Smooth muscle cell (in vitro differentiated cells): ENCODE measurements around the gene MAPK8IP2. TPM values are rescaled to one million over a fixed set of nuclear protein-coding genes. Genes with fewer than 3 reads are reported as not detected.

Experiments used
- DNase-seq: peaks from one replicate; lab custom pipeline; 2025; ENCODE audit not compliant: unreplicated experiment; lab: John Stamatoyannopoulos, UW
- H2AFZ ChIP-seq: fragments of 200-600 bp; sonication (generic); 2 replicates; pipeline ENCODE4 v1.6.0; 2016; ENCODE audit warnings: antibody characterized with exemption, low read depth, mild to moderate bottlenecking
- H3F3A ChIP-seq: fragments of 200-600 bp; sonication (generic); 2 replicates; pipeline ENCODE4 v1.6.0; 2017; ENCODE audit warnings: antibody characterized with exemption, low read depth
- H3K27ac ChIP-seq: fragments of 200-600 bp; sonication (generic); 2 replicates; pipeline ENCODE4 v1.5.1; 2016; ENCODE audit warnings: low read depth, mild to moderate bottlenecking
- H3K27me3 ChIP-seq: fragments of 200-600 bp; sonication (generic); 2 replicates; pipeline ENCODE4 v1.6.1; 2016; ENCODE audit warnings: low read depth, mild to moderate bottlenecking
- H3K36me3 ChIP-seq: fragments of 200-600 bp; sonication (generic); 2 replicates; pipeline ENCODE4 v1.5.1; 2016; ENCODE audit warnings: low read depth
- H3K4me1 ChIP-seq: fragments of 200-600 bp; sonication (generic); 2 replicates; pipeline ENCODE4 v1.5.1; 2016; ENCODE audit warnings: low read depth
- H3K4me2 ChIP-seq: fragments of 200-600 bp; sonication (generic); 2 replicates; pipeline ENCODE4 v1.6.0; 2016; ENCODE audit warnings: mild to moderate bottlenecking
- H3K4me3 ChIP-seq: fragments of 200-600 bp; sonication (generic); 2 replicates; pipeline ENCODE4 v1.5.1; 2016; ENCODE audit warnings: mild to moderate bottlenecking
- H3K79me2 ChIP-seq: fragments of 200-600 bp; sonication (generic); 2 replicates; pipeline ENCODE4 v1.6.0; 2016; ENCODE audit warnings: low read depth, mild to moderate bottlenecking
- H3K9ac ChIP-seq: fragments of 200-600 bp; sonication (generic); 2 replicates; pipeline ENCODE4 v1.6.0; 2016; ENCODE audit warnings: low read depth
- H3K9me3 ChIP-seq: fragments of 200-600 bp; sonication (generic); replicated peaks from 2 replicates; pipeline ENCODE4 v1.5.1; 2016; ENCODE audit warnings: low read depth
- H4K20me1 ChIP-seq: fragments of 200-600 bp; sonication (generic); 2 replicates; pipeline ENCODE4 v1.6.0; 2016; ENCODE audit warnings: low read depth
- CTCF ChIP-seq: fragments of 200-600 bp; sonication (generic); IDR thresholded peaks from 2 replicates; pipeline ENCODE4 v1.5.1; 2017; ENCODE audit warnings: borderline replicate concordance, mild to moderate bottlenecking, antibody characterized with exemption; ENCODE audit not compliant: insufficient read depth, poor library complexity, severe bottlenecking
- WGBS: methylation state at CpG from one replicate; pipeline ENCODE4 v1.1.7; 2016; ENCODE audit warnings: low lambda C conversion rate; 5-methylcytosine and 5-hydroxymethylcytosine counted together
- polyA plus RNA-seq: library from polyadenylated mRNA; unstranded; fragments of >200 nt; fragmentation: Nextera tagmentation; extraction: Ambion mirVana; gene quantifications from 2 replicates; pipeline ENCODE4 v1.2.1, GENCODE V29; 2016
- total RNA-seq: library from RNA; depleted of rRNA; stranded (reverse); fragments of >200 nt; gene quantifications from 2 replicates; pipeline ENCODE4 v1.2.3, GENCODE V29; 2014

Gene MAPK8IP2
- total and polyA plus RNA-seq, 2 experiments from 2014 or later: 0.63 to 1.2 TPM

GRCh38 chr22:50568626-50569025, 32.0 kb upstream of the MAPK8IP2 start:
- no peak overlapping the region for H3K4me2 ChIP-seq
- 95% methylated on average over 7 of the region's 7 CpGs for WGBS
- DNase-seq: no peak
- no peak overlapping the region for H3K27ac ChIP-seq
- peaks cover 3% of the 10 kb centered on the region for H3K36me3 ChIP-seq
- H3K9me3 ChIP-seq: no peaks in the 10 kb centered on the region
- no peak overlapping the region for H3K9ac ChIP-seq
- no peak for TF ChIP-seq CTCF
- no peaks in the 10 kb centered on the region for H3F3A ChIP-seq
- no peaks in the 10 kb centered on the region for H4K20me1 ChIP-seq
- no peaks in the 10 kb centered on the region for H3K4me1 ChIP-seq
- H3K27me3 ChIP-seq: no peaks in the 10 kb centered on the region
- no peak overlapping the region for H3K4me3 ChIP-seq
- H2AFZ ChIP-seq: no peak overlapping the region
- no peaks in the 10 kb centered on the region for H3K79me2 ChIP-seq

- Histone ChIP-seq H3K27me3 (no peaks in the 10 kb centered on the region), H2AFZ (no peak overlapping the region), H3K4me2 (no peak overlapping the region), H3K4me1 (no peaks in the 10 kb centered on the region), H3F3A (no peaks in the 10 kb centered on the region), H3K79me2 (no peaks in the 10 kb centered on the region), H3K9ac (no peak overlapping the region), H3K36me3 (peaks cover 3% of the 10 kb centered on the region), H3K9me3 (no peaks in the 10 kb centered on the region), H4K20me1 (no peaks in the 10 kb centered on the region), H3K27ac (no peak overlapping the region), H3K4me3 (no peak overlapping the region)
- no peak for TF ChIP-seq CTCF
- no peak for DNase-seq
- WGBS: 98% methylated on average over 8 of the region's 8 CpGs
Observed at GRCh38 chr22:50569041-50569459, 31.5 kb upstream of the MAPK8IP2 start.

GRCh38 chr22:50569896-50570535, 30.6 kb upstream of the MAPK8IP2 start:
- no peak for DNase-seq
- Histone ChIP-seq H3K4me2 (no peak overlapping the region), H3K9ac (no peak overlapping the region), H3K36me3 (peaks cover 3% of the 10 kb centered on the region), H3K9me3 (no peaks in the 10 kb centered on the region), H4K20me1 (no peaks in the 10 kb centered on the region), H3K4me1 (no peaks in the 10 kb centered on the region), H2AFZ (no peak overlapping the region), H3F3A (no peaks in the 10 kb centered on the region), H3K27ac (no peak overlapping the region), H3K79me2 (no peaks in the 10 kb centered on the region), H3K27me3 (no peaks in the 10 kb centered on the region), H3K4me3 (no peak overlapping the region)
- WGBS: 96% methylated on average over 12 of the region's 13 CpGs
- TF ChIP-seq CTCF: no peak

GRCh38 chr22:50570861-50571260, 29.7 kb upstream of the MAPK8IP2 start:
- H3K4me1 ChIP-seq: no peaks in the 10 kb centered on the region
- H3K9me3 ChIP-seq: no peaks in the 10 kb centered on the region
- no peaks in the 10 kb centered on the region for H3F3A ChIP-seq
- no peaks in the 10 kb centered on the region for H3K79me2 ChIP-seq
- no peak overlapping the region for H2AFZ ChIP-seq
- H3K27me3 ChIP-seq: no peaks in the 10 kb centered on the region
- H3K9ac ChIP-seq: no peak overlapping the region
- H4K20me1 ChIP-seq: no peaks in the 10 kb centered on the region
- H3K27ac ChIP-seq: no peak overlapping the region
- no peak for DNase-seq
- TF ChIP-seq CTCF: no peak
- no peak overlapping the region for H3K4me3 ChIP-seq
- no peak overlapping the region for H3K4me2 ChIP-seq
- WGBS: 98% methylated on average over 12 of the region's 12 CpGs
- H3K36me3 ChIP-seq: peaks cover 3% of the 10 kb centered on the region
